ENCODE measurements around the gene AGER.

DNA sequence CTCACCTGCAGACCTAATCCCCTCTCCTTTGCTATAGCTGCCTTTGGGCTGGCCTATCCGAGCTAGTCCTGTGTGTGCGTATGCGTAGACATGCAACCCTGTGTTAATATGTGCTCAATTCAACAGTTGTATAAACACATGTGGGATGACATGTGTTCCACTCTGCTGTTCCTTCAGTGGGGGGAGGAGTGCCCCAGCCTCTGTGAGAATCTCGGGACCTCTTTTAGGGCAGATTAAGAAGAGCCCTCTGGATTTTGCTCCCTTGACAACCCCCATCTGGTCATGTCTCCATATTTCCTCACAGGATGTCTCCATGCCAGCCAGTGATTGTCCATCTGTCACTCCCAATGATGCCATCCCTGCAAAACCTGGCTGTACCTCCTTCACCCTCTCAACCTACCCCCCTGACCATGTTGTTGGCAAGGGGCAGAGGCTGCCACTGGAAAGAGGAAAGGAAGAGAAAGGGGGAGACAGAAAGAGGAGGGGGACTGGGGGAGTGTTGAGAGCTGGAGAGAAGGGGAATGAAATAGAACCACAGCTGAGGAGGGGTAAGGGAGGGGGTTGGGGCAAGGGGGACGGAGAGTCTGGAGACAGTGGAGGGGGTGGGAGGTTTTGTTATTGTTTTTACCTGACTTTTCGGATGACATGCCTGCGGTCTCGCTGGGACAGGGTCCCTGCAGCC lies 32.7 kb downstream of the AGER start:
- TF ChIP-seq, protein P1, sequence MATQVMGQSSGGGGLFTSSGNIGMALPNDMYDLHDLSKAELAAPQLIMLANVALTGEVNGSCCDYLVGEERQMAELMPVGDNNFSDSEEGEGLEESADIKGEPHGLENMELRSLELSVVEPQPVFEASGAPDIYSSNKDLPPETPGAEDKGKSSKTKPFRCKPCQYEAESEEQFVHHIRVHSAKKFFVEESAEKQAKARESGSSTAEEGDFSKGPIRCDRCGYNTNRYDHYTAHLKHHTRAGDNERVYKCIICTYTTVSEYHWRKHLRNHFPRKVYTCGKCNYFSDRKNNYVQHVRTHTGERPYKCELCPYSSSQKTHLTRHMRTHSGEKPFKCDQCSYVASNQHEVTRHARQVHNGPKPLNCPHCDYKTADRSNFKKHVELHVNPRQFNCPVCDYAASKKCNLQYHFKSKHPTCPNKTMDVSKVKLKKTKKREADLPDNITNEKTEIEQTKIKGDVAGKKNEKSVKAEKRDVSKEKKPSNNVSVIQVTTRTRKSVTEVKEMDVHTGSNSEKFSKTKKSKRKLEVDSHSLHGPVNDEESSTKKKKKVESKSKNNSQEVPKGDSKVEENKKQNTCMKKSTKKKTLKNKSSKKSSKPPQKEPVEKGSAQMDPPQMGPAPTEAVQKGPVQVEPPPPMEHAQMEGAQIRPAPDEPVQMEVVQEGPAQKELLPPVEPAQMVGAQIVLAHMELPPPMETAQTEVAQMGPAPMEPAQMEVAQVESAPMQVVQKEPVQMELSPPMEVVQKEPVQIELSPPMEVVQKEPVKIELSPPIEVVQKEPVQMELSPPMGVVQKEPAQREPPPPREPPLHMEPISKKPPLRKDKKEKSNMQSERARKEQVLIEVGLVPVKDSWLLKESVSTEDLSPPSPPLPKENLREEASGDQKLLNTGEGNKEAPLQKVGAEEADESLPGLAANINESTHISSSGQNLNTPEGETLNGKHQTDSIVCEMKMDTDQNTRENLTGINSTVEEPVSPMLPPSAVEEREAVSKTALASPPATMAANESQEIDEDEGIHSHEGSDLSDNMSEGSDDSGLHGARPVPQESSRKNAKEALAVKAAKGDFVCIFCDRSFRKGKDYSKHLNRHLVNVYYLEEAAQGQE (IDR thresholded peaks at IDR 0.05; ENCODE audit: low read depth, low read length): no peak
- TF ChIP-seq, protein P2, sequence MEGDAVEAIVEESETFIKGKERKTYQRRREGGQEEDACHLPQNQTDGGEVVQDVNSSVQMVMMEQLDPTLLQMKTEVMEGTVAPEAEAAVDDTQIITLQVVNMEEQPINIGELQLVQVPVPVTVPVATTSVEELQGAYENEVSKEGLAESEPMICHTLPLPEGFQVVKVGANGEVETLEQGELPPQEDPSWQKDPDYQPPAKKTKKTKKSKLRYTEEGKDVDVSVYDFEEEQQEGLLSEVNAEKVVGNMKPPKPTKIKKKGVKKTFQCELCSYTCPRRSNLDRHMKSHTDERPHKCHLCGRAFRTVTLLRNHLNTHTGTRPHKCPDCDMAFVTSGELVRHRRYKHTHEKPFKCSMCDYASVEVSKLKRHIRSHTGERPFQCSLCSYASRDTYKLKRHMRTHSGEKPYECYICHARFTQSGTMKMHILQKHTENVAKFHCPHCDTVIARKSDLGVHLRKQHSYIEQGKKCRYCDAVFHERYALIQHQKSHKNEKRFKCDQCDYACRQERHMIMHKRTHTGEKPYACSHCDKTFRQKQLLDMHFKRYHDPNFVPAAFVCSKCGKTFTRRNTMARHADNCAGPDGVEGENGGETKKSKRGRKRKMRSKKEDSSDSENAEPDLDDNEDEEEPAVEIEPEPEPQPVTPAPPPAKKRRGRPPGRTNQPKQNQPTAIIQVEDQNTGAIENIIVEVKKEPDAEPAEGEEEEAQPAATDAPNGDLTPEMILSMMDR (IDR thresholded peaks at IDR 0.05): no peak
- TF ChIP-seq GABPA (IDR thresholded peaks at IDR 0.05; ENCODE audit: low read depth) (no peak), SMC3 (IDR thresholded peaks at IDR 0.05; ENCODE audit: low read depth, low read length) (no peak), EP300 (IDR thresholded peaks at IDR 0.05; ENCODE audit: borderline replicate concordance in 1 of 2, low read depth in 1 of 2, low read length in 1 of 2) (no peak), TEAD4 (IDR thresholded peaks at IDR 0.05; ENCODE audit: borderline replicate concordance, insufficient read depth) (no peak), RFX5 (IDR thresholded peaks at IDR 0.05; ENCODE audit: low read length) (no peak), CHD2 (IDR thresholded peaks at IDR 0.05; ENCODE audit: low read length, partially characterized antibody) (no peak), ELF1 (IDR thresholded peaks at IDR 0.05) (no peak)
- TF ChIP-seq, protein P3, sequence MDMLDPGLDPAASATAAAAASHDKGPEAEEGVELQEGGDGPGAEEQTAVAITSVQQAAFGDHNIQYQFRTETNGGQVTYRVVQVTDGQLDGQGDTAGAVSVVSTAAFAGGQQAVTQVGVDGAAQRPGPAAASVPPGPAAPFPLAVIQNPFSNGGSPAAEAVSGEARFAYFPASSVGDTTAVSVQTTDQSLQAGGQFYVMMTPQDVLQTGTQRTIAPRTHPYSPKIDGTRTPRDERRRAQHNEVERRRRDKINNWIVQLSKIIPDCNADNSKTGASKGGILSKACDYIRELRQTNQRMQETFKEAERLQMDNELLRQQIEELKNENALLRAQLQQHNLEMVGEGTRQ (IDR thresholded peaks at IDR 0.05; ENCODE audit: borderline replicate concordance, low read depth, low read length): no peak
- TF ChIP-seq, protein P4, sequence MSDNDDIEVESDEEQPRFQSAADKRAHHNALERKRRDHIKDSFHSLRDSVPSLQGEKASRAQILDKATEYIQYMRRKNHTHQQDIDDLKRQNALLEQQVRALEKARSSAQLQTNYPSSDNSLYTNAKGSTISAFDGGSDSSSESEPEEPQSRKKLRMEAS (IDR thresholded peaks at IDR 0.05; ENCODE audit: low read depth): no peak
- TF ChIP-seq, protein P5, sequence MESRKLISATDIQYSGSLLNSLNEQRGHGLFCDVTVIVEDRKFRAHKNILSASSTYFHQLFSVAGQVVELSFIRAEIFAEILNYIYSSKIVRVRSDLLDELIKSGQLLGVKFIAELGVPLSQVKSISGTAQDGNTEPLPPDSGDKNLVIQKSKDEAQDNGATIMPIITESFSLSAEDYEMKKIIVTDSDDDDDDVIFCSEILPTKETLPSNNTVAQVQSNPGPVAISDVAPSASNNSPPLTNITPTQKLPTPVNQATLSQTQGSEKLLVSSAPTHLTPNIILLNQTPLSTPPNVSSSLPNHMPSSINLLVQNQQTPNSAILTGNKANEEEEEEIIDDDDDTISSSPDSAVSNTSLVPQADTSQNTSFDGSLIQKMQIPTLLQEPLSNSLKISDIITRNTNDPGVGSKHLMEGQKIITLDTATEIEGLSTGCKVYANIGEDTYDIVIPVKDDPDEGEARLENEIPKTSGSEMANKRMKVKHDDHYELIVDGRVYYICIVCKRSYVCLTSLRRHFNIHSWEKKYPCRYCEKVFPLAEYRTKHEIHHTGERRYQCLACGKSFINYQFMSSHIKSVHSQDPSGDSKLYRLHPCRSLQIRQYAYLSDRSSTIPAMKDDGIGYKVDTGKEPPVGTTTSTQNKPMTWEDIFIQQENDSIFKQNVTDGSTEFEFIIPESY (IDR thresholded peaks at IDR 0.05; ENCODE audit: borderline replicate concordance, low read depth): no peak
